HG03457 (cell line): Measurements from ENCODE around the gene NR2C2.
"Not testable (repeated sequence)": the region's sequence is repeated elsewhere in the genome, so short reads cannot be mapped to it uniquely, and the experiment has no call there.

Experiments used
- ATAC-seq: cut with Tn5 transposase; IDR thresholded peaks from one replicate; pipeline ENCODE4 v1.9.1; 2021; ENCODE audit warnings: moderate number of reproducible peaks; ENCODE audit not compliant: unreplicated experiment

The NR2C2 gene

GRCh38 chr3:14947100-14947885, at the start of gene NR2C2:
TSS of gene NR2C2 (plus strand) at chr3:14947583. CDS start at chr3:15003915, 56,332 bp downstream.
- ATAC-seq, result peak; percentile 43

GRCh38 chr3:14898929-14899328, 48.5 kb upstream of the NR2C2 start:
- no peak for ATAC-seq

- ATAC-seq, result no peak
Measured at GRCh38 chr3:14899993-14900618, 47.3 kb upstream of the NR2C2 start.

- ATAC-seq, result no peak
Measured at GRCh38 chr3:14900881-14901873, 46.2 kb upstream of the NR2C2 start.

- ATAC-seq, result no peak
Measured at GRCh38 chr3:14902719-14903118, 44.7 kb upstream of the NR2C2 start.

DNA sequence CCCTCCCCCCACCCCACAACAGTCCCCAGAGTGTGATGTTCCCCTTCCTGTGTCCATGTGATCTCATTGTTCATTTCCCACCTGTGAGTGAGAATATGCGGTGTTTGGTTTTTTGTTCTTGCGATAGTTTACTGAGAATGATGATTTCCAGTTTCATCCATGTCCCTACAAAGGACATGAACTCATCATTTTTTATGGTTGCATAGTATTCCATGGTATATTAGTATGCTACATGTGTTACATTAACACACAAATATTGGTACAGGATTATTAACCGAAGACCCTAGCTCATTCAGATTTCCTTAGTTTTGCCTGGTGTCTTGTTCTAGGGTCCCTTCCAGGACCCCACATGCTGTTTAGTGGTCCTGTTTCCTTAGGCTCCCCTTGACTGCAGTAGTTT, 43.9 kb upstream of the NR2C2 start:
- not testable (repeated sequence) for ATAC-seq

DNA sequence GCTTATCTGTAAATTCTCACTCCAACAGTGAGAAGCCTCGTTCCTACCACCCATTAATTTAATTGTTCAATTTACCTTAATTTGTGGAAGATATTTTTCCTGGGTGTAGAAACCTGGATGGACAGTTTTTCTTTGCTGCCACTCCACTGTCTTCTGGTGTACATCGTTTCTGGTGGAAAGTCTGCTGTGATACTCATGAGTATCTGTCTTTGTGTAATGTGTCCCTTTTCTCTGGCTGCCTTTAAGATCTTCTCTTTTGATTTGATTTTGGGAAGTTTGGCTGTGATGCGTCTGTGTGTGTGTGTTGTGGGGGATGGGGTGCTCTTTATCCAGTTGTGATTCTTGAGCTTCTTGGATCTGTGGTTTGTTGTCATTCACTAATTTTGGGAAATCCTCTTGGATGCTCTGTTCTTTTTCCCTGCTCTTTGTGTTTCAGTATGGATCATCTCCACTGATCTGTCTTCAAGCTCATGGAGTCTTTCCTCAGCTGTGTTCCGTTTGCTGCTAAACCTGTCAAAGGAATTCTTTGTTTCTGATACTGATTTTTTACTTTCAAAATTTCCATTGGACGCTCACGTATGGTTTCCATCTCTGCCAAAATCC, 42.2 kb upstream of the NR2C2 start:
- ATAC-seq, result no peak

GRCh38 chr3:14906355-14906971, 40.9 kb upstream of the NR2C2 start:
- ATAC-seq, result no peak

GRCh38 chr3:14907043-14907966, 40.1 kb upstream of the NR2C2 start:
- ATAC-seq, result no peak

DNA sequence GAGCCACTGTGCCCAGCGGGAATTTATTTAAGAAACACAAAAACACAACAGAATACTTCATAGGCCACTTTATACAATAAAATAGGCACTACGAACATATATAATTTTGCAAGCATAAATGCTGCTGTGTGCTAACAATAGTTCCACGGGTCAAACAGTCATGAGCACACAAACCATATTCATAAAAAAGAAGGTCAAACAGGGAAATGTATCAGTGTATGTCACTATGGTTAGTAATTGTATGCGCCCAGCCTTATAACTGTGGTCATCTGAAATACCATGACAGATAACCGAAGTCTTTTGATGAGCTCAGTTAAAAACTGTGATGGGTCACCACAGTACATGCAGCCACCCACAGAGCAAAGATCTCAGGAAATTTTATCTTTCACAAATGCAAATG, 38.1 kb upstream of the NR2C2 start:
- ATAC-seq, result no peak

DNA sequence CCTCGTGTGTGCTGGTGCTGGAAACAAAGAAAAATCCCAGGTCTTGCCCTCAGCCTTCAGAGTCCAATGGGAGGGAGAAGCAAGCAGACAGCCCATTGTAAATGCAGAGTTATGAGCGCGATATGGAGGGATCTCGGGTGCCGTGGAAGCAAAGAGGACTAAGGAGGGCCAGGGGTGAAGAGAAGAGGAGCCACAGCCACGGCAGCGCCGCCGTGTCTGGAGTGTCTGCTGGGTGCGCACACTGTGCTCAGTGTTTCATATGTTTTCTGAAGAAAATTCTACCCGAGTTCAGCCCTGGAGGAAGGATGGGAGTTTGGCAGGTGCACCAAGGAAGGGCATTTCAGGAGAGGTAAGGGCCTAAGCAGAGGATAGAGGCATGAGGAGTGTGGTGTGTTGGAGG, 35.7 kb upstream of the NR2C2 start:
- no peak for ATAC-seq

GRCh38 chr3:14913071-14913925, 34.1 kb upstream of the NR2C2 start:
- no peak for ATAC-seq

DNA sequence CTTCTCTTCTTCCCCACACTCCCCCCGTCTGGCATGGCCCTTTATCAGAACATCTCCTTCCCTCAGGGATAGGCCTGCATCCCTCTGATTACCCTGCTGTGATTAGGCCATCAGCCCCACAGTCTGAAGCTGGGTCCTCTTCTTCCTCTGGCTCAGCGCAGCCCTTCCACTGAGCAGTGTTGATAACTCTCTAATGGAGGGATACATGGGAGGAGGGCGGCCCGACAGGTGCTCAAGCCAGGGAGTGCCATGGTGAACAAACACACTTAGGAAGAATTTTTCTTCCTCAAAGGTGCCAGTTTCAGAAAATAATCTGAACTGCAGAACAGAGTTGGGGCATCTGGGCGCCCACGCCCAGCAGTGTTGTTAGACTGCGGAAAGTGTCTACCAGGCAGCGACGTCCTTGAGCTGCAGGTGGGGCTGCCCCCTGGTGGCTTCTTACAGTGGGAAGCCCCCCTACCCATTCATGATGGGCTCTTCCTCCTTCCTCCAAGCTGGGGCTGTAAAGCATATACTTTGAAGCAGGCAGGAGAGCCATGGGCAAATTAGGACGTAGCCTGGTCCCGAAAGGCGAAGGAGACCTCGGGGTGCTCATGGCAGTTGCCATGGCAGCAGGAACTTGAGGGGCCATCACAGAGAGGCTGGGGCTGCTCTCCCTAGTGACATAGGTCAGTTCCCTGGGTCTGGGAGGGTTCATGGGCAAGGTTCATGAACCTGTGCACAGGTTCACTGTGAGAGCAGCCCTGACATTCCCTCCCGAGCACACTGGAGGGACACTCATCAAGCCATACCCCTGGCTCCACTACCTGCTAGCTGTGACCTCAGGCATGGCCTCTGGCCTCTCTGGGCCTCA, 33.2 kb upstream of the NR2C2 start:
- ATAC-seq, result no peak

- ATAC-seq, result no peak
Measured at GRCh38 chr3:14914779-14915117, 32.6 kb upstream of the NR2C2 start.

DNA sequence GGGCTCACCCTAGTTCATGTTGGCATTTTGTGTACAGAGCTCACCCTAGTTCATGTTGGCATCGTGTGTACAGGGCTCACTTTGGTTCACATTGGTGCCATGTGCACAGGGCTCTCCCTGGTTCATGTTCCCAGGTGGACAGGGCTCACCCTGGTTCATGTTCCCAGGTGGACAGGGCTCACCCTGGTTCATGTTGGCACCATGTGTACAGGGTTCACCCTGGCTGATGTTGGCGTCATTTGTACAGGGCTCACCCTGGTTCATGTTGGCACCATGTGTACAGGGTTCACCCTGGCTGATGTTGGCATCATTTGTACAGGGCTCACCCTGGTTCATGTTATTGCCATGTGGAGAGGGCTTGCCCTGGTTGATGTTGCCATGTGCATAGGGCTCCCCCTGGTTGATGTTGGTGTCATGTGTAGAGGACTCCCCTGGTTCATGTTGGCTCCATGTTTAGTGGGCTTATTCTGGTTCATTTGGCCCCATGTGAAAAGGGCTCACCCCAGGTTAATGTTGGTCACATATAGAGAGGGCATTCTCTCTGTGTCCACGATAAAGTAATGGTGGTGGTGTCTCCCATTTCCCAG, 31.7 kb upstream of the NR2C2 start:
- no peak for ATAC-seq

- no peak for ATAC-seq
Measured at GRCh38 chr3:14918356-14918860, 29.0 kb upstream of the NR2C2 start.

DNA sequence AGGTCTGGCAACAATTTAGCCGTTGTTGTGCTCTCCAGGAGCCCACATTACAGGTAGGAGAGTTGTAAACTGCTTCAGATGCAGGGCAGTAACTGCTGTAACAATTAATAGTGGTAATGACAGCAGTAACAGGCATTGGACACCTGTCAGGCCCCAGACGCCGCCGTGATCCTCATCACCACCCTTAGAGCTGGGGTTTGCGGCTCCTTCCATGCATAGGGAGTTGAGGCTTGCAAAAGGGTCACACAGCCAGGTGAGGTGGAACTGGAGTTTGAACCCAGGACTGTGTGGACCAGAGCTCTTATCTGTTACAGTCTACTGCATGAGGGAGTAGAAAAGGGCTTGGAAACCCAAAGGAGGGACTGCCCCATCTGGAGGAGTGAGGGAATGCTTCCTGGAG, 26.8 kb upstream of the NR2C2 start:
- no peak for ATAC-seq
